Muscle of back (tissue), 11 donors: ENCODE results near the gene MMRN2. TPM values are rescaled to one million over a fixed set of nuclear protein-coding genes. Genes with fewer than 3 reads are reported as not detected.

Experiments used
- DNase-seq, 3 donors: peaks; one replicate each; pipeline versions ENCODE4 v3.0.0 to v3.0.0-alpha.2; 2013
- polyA plus RNA-seq, 10 donors: library from polyadenylated mRNA; unstranded; fragments of 120-200 nt; gene quantifications; one replicate each; pipeline ENCODE4 v1.2.1, GENCODE V29; 2013; ENCODE audit not compliant: insufficient read length in 10 of 10

The MMRN2 gene
- polyA plus RNA-seq, 10 donors: 18.3 to 29.4 (median 20.3) TPM

- peak in 1 of 3 donors; percentile 34 for DNase-seq
Measured at GRCh38 chr10:86888585-86889381, 68.6 kb downstream of the MMRN2 start.

Other genes starting within 250 kb of the MMRN2 start
- gene BMPR1A, start 201.0 kb downstream of the MMRN2 start, polyA plus RNA-seq: 10 to 100 TPM; 41.3 to 57.3 (median 50.0) TPM
- gene SNCG, start 984 bp upstream of the MMRN2 start, polyA plus RNA-seq: 1 to 10 TPM; 3.2 to 9.9 (median 4.6) TPM
- 1 to 10 TPM; 2.3 to 6.0 (median 3.6) TPM for gene ADIRF, start 10.9 kb upstream of the MMRN2 start, polyA plus RNA-seq
- gene FAM25A, start 62.7 kb upstream of the MMRN2 start, polyA plus RNA-seq: not detected
- 10 to 100 TPM; 58.6 to 79.2 (median 65.8) TPM for gene GLUD1, start 137.2 kb upstream of the MMRN2 start, polyA plus RNA-seq
- 10 to 100 TPM; 18.4 to 28.2 (median 22.9) TPM for gene SHLD2, start 137.6 kb upstream of the MMRN2 start, polyA plus RNA-seq